Liver (tissue), 9 donors: ENCODE results near the gene SELENOO. TPM values are rescaled to one million over a fixed set of nuclear protein-coding genes. Genes with fewer than 3 reads are reported as not detected.

Experiments
- DNase-seq: peaks from one replicate; pipeline ENCODE4 v3.0.0-alpha.2; 2017; ENCODE audit warnings: low spot score
- H3K27ac ChIP-seq, 2 donors: one replicate each; pipeline ENCODE4 v1.7.0; 2013; ENCODE audit warnings: inconsistent platforms in 2 of 2, low read length in 2 of 2, control low read depth in 1 of 2, low read depth in 1 of 2, mild to moderate bottlenecking in 1 of 2
- H3K27me3 ChIP-seq, 4 donors: one replicate each; pipeline versions ENCODE4 v1.6.1 to v1.7.0; 2013; ENCODE audit warnings: low read length in 3 of 4, inconsistent platforms in 1 of 4, mild to moderate bottlenecking in 1 of 4, moderate library complexity in 1 of 4; ENCODE audit not compliant: control insufficient read depth in 4 of 4, insufficient read depth in 4 of 4
- H3K36me3 ChIP-seq, 4 donors: one replicate each; pipeline versions ENCODE4 v1.6.1 to v1.7.0; 2013; ENCODE audit warnings: low read length in 3 of 4, mild to moderate bottlenecking in 3 of 4, low read depth in 1 of 4, moderate library complexity in 1 of 4; ENCODE audit not compliant: control insufficient read depth in 4 of 4, insufficient read depth in 3 of 4
- H3K4me1 ChIP-seq, 4 donors: one replicate each; pipeline versions ENCODE4 v1.6.1 to v1.7.0; 2013; ENCODE audit warnings: low read length in 3 of 4, mild to moderate bottlenecking in 3 of 4, moderate library complexity in 1 of 4; ENCODE audit not compliant: control insufficient read depth in 4 of 4, insufficient read depth in 4 of 4
- H3K4me3 ChIP-seq, 3 donors: one replicate each; pipeline versions ENCODE4 v1.6.1 to v1.7.0; 2013; ENCODE audit warnings: low read length in 3 of 3, control low read depth in 1 of 3, low read depth in 1 of 3, mild to moderate bottlenecking in 1 of 3
- H3K9ac ChIP-seq, 2 donors: one replicate each; pipeline ENCODE4 v1.7.0; 2013; ENCODE audit warnings: low read length in 2 of 2, mild to moderate bottlenecking in 2 of 2, moderate library complexity in 2 of 2, control low read depth in 1 of 2, low read depth in 1 of 2
- H3K9me3 ChIP-seq, 4 donors: one replicate each; pipeline versions ENCODE4 v1.6.1 to v1.7.0; 2013; ENCODE audit warnings: low read length in 3 of 4; ENCODE audit not compliant: control insufficient read depth in 4 of 4
- EGR1 ChIP-seq, 2 donors: IDR thresholded peaks; 2 replicates each; pipeline ENCODE4 v1.6.1; 2016 to 2018; ENCODE audit warnings: antibody characterized with exemption in 2 of 2, low read depth in 2 of 2
- FOXA1 ChIP-seq: IDR thresholded peaks from 2 replicates; pipeline ENCODE4 v1.6.1; 2016; ENCODE audit warnings: antibody characterized with exemption
- FOXA2 ChIP-seq: IDR thresholded peaks from 2 replicates; pipeline ENCODE4 v1.6.1; 2016; ENCODE audit warnings: antibody characterized with exemption
- GABPA ChIP-seq, 2 donors: IDR thresholded peaks in 1 of 2; conservative IDR thresholded peaks in 1 of 2; 2 replicates each; pipeline ENCODE4 v1.6.1; 2016; ENCODE audit warnings: antibody characterized with exemption in 2 of 2, mild to moderate bottlenecking in 1 of 2, moderate library complexity in 1 of 2
- HNF4A ChIP-seq, 2 donors: conservative IDR thresholded peaks; 2 replicates each; pipeline ENCODE4 v1.6.1; 2016; ENCODE audit warnings: antibody characterized with exemption in 2 of 2, mild to moderate bottlenecking in 2 of 2
- HNF4G ChIP-seq: IDR thresholded peaks from 2 replicates; pipeline ENCODE4 v1.6.1; 2016; ENCODE audit warnings: antibody characterized with exemption
- JUND ChIP-seq, 2 donors: IDR thresholded peaks; 2 replicates each; pipeline ENCODE4 v1.6.1; 2016; ENCODE audit warnings: antibody characterized with exemption in 2 of 2
- NR2F2 ChIP-seq: IDR thresholded peaks from 2 replicates; pipeline ENCODE4 v1.6.1; 2016; ENCODE audit warnings: antibody characterized with exemption
- RAD21 ChIP-seq, 2 donors: IDR thresholded peaks; 2 replicates each; pipeline ENCODE4 v1.6.1; 2016; ENCODE audit warnings: antibody characterized with exemption in 2 of 2, mild to moderate bottlenecking in 2 of 2
- REST ChIP-seq: IDR thresholded peaks from 2 replicates; pipeline ENCODE4 v1.6.1; 2016; ENCODE audit warnings: antibody characterized with exemption, mild to moderate bottlenecking
- RXRA ChIP-seq, 2 donors: IDR thresholded peaks; 2 replicates each; pipeline ENCODE4 v1.6.1; 2017 to 2018; ENCODE audit warnings: antibody characterized with exemption in 2 of 2, mild to moderate bottlenecking in 1 of 2
- SP1 ChIP-seq: IDR thresholded peaks from 2 replicates; pipeline ENCODE4 v1.6.1; 2018; ENCODE audit warnings: antibody characterized with exemption, mild to moderate bottlenecking
- TAF1 ChIP-seq: conservative IDR thresholded peaks from 2 replicates; pipeline ENCODE4 v1.6.1; 2016; ENCODE audit warnings: antibody characterized with exemption, mild to moderate bottlenecking
- YY1 ChIP-seq: IDR thresholded peaks from 2 replicates; pipeline ENCODE4 v1.6.1; 2016; ENCODE audit warnings: antibody characterized with exemption, mild to moderate bottlenecking
- ZBTB33 ChIP-seq: IDR thresholded peaks from 2 replicates; pipeline ENCODE4 v1.6.1; 2016; ENCODE audit warnings: antibody characterized with exemption
- WGBS: extraction: QIAGEN DNeasy Blood & Tissue Kit; methylation state at CpG from one replicate; pipeline ENCODE4 v1.1.7; 2013; 5-methylcytosine and 5-hydroxymethylcytosine counted together
- polyA plus RNA-seq, 2 donors: library from polyadenylated mRNA; stranded (reverse) in 1 of 2; unstranded in 1 of 2; fragments of 200-250 nt in 1 of 2; fragments of >200 nt in 1 of 2; fragmentation: Nextera tagmentation in 1 of 2; extraction: Ambion mirVana in 1 of 2; gene quantifications; one replicate each; pipeline versions ENCODE4 v1.2.1 to v1.2.3, GENCODE V29; 2013 to 2015
- total RNA-seq, 2 donors: library from RNA; depleted of rRNA; stranded (reverse); fragments of >200 nt; gene quantifications; one replicate each; pipeline ENCODE4 v1.2.3, GENCODE V29; 2014
- TF ChIP-seq, protein P1 (sequence below): IDR thresholded peaks from 2 replicates; pipeline ENCODE4 v1.6.1; 2016; ENCODE audit warnings: antibody characterized with exemption
- TF ChIP-seq, protein P2 (sequence below): IDR thresholded peaks from 2 replicates; pipeline ENCODE4 v1.6.1; 2016; ENCODE audit warnings: antibody characterized with exemption
- TF ChIP-seq, protein P3 (sequence below): fragments of 150-350 bp; IDR thresholded peaks from 2 replicates; pipeline ENCODE4 v1.5.1; 2017; ENCODE audit warnings: improper control_type of control experiment, low read depth, low read length; ENCODE audit not compliant: missing input control
- donor health status: healthy.
- donor health status: healthy.
- donor health status: healthy.
- donor health status: healthy.
- donor health status: healthy.

The SELENOO gene
- total and polyA plus RNA-seq, 4 donors = 16.4 to 59.2 (median 42.2) TPM

DNA sequence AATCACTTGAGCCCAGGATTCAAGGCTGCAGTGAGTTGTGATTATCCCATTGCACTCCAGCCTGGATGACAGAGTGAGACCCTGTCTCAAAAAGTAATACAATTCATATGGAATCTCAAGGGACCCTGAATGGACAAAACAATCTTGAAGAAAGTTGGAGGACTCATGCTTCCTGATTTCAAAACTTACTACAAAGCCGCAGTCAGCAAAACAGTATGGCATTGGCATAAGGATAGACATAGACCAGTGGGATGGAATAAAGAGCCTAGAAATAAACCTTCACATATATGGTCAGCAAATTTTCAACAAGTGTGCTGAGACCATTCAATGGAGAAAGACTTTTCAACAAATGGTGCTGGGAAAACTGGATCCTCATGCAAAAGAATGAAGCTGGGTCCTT lies 2.5 kb downstream of the SELENOO start (continued):
- TF ChIP-seq, protein P1, sequence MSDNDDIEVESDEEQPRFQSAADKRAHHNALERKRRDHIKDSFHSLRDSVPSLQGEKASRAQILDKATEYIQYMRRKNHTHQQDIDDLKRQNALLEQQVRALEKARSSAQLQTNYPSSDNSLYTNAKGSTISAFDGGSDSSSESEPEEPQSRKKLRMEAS = no peak
- TF ChIP-seq HNF4A (conservative IDR thresholded peaks at IDR 0.05) (no peak), EGR1 (IDR thresholded peaks at IDR 0.05; ENCODE audit: low read depth in 2 of 2) (no peak), RXRA (IDR thresholded peaks at IDR 0.05) (no peak), NR2F2 (no peak), HNF4G (no peak), FOXA1 (no peak), JUND (IDR thresholded peaks at IDR 0.05) (no peak), FOXA2 (no peak), SP1 (no peak)

DNA sequence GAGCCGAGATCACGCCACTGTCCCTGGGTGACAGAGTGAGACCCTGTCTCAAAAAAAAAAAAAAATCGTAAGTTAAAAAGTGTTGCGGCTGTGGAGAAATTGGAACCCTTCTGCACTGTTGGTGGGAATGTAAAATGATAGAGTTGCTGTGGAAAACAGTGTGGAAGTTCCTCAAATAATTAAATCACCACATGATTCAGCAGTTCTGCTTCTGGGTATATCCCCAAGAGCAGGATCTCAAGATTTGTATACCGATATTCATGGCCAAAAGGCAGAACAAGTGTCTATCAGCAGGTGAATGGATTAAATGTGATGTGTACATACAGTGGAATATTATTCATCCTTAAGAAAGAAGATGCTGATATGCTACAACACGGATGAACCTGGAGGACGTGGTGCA lies 3.8 kb downstream of the SELENOO start:
- WGBS = 55% methylated on average over 7 of the region's 7 CpGs
- Histone ChIP-seq H3K27ac (peak overlapping the region; percentile 89 to 93), H3K9ac (peak overlapping the region in 1 of 2 donors; percentile 59), H3K4me1 (peaks cover 8 to 78% (median 52%) of the 10 kb centered on the region in 4 donors), H3K27me3 (no peaks in the 10 kb centered on the region), H3K9me3 (no peaks in the 10 kb centered on the region), H3K4me3 (peak overlapping the region; percentile 25 to 46 (median 39)), H3K36me3 (peaks cover 0 to 13% (median 8%) of the 10 kb centered on the region in 4 donors)
- no peak for DNase-seq
- TF ChIP-seq EGR1 (IDR thresholded peaks at IDR 0.05; ENCODE audit: low read depth in 2 of 2) = no peak
- TF ChIP-seq TAF1 = no peak
- TF ChIP-seq HNF4A (conservative IDR thresholded peaks at IDR 0.05) = no peak
- TF ChIP-seq, protein P2, sequence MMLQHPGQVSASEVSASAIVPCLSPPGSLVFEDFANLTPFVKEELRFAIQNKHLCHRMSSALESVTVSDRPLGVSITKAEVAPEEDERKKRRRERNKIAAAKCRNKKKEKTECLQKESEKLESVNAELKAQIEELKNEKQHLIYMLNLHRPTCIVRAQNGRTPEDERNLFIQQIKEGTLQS = no peak
- no peak for TF ChIP-seq FOXA1
- TF ChIP-seq FOXA2 = no peak
- no peak for TF ChIP-seq HNF4G
- TF ChIP-seq RXRA (IDR thresholded peaks at IDR 0.05) = no peak
- TF ChIP-seq REST = no peak
- TF ChIP-seq, protein P3, sequence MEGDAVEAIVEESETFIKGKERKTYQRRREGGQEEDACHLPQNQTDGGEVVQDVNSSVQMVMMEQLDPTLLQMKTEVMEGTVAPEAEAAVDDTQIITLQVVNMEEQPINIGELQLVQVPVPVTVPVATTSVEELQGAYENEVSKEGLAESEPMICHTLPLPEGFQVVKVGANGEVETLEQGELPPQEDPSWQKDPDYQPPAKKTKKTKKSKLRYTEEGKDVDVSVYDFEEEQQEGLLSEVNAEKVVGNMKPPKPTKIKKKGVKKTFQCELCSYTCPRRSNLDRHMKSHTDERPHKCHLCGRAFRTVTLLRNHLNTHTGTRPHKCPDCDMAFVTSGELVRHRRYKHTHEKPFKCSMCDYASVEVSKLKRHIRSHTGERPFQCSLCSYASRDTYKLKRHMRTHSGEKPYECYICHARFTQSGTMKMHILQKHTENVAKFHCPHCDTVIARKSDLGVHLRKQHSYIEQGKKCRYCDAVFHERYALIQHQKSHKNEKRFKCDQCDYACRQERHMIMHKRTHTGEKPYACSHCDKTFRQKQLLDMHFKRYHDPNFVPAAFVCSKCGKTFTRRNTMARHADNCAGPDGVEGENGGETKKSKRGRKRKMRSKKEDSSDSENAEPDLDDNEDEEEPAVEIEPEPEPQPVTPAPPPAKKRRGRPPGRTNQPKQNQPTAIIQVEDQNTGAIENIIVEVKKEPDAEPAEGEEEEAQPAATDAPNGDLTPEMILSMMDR = no peak
- TF ChIP-seq ZBTB33 = no peak
- TF ChIP-seq RAD21 (IDR thresholded peaks at IDR 0.05) = no peak
- no peak for TF ChIP-seq NR2F2
- no peak for TF ChIP-seq YY1
- no peak for TF ChIP-seq GABPA (IDR thresholded peaks at IDR 0.05 in 1 of 2, conservative IDR thresholded peaks at IDR 0.05 in 1 of 2)
- no peak for TF ChIP-seq SP1
- TF ChIP-seq, protein P1 = no peak
- no peak for TF ChIP-seq JUND (IDR thresholded peaks at IDR 0.05)
